ENCODE measurements around the gene LBP. TPM values are rescaled to one million over a fixed set of nuclear protein-coding genes. Genes with fewer than 3 reads are reported as not detected.

Gene LBP
- total and polyA plus RNA-seq, 10 of the 15 experiments (the other 5 are each of a cell fraction or from before 2014, with no cell fraction given): 0.04 to 0.10 TPM; not detected in 8

DNA sequence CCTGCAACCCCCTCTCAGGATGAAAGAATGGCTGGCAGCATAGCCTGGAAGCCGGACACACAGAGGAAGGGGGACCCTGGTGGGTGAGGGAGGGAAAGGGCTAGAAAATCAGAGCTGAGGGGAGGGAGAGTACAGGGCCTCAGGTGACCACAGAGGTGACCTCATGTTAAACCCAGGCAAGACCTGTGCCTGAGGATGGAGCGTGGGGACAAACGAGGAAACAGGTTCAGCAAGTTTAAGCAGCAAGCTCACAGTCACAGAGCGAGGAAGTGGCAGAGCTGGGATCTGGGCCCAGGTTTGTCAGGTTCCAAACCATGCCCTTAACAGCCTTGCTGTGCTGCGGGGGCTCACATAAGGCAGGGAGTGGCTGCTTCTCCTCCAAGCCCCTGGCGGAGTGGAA, 46.3 kb upstream of the LBP start (continued):
- TF ChIP-seq, protein P1, sequence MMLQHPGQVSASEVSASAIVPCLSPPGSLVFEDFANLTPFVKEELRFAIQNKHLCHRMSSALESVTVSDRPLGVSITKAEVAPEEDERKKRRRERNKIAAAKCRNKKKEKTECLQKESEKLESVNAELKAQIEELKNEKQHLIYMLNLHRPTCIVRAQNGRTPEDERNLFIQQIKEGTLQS (IDR thresholded peaks at IDR 0.05; ENCODE audit: borderline replicate concordance, extremely low read depth, low read depth, low read length): no peak
- TF ChIP-seq TAF1 (IDR thresholded peaks at IDR 0.05; ENCODE audit: borderline replicate concordance, low read depth, low read length): no peak

DNA sequence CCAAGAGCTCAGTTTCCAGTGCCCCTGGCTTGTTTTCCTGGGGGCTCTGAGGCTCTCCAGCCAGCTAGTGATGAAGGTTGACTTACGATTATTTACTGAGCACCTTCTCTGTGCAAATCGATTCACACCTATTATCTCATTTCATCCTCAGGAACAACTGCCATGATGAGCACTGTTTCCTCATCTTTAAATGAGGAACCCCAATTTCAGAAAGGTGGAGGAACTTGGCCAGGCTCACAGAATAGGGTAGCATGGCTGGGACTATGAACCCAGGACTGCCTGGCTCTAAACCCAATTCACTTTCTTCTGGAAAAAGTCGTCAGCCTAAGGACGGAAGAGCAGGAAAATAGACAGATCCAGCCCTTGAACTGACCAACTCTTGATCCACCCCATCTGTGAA, 45.8 kb upstream of the LBP start:
- Histone ChIP-seq H3K4me2 (ENCODE audit: control insufficient read depth, insufficient read depth) (no peak overlapping the region), H3K27me3 (replicated peaks in 1 of 2; ENCODE audit: control insufficient read depth in 2 of 2, insufficient read depth in 2 of 2, low read length in 1 of 2) (peaks cover 6 to 16% of the 10 kb centered on the region in 2 experiments), H3K27ac (ENCODE audit: control insufficient read depth, insufficient read depth) (no peak overlapping the region), H4K20me1 (ENCODE audit: control insufficient read depth, insufficient read depth) (no peaks in the 10 kb centered on the region), H3K9ac (ENCODE audit: control insufficient read depth, insufficient read depth, low read length) (no peak overlapping the region), H3K9me3 (replicated peaks; ENCODE audit: control insufficient read depth, insufficient read depth, low read length) (no peaks in the 10 kb centered on the region), H3K79me2 (ENCODE audit: control insufficient read depth, insufficient read depth, low read length) (no peaks in the 10 kb centered on the region), H2AFZ (ENCODE audit: control insufficient read depth, low read depth, low read length) (no peak overlapping the region), H3K36me3 (ENCODE audit: control insufficient read depth in 2 of 2, insufficient read depth in 2 of 2, low read length in 1 of 2) (no peaks in the 10 kb centered on the region), H3K4me3 (no peak overlapping the region), H3K4me1 (ENCODE audit: control insufficient read depth, insufficient read depth, low read length) (no peaks in the 10 kb centered on the region; the same call in 1 of the 2 replicates)
- POLR2A ChIA-PET: no interaction called here
- TF ChIP-seq CHD1 (IDR thresholded peaks at IDR 0.05; ENCODE audit: low read depth, low read length) (no peak), ATF7 (IDR thresholded peaks at IDR 0.05; ENCODE audit: low read depth) (no peak), RAD51 (IDR thresholded peaks at IDR 0.05) (no peak), RBBP5 (conservative IDR thresholded peaks at IDR 0.05) (no peak), MYC (IDR thresholded peaks at IDR 0.05; ENCODE audit: insufficient read depth, insufficient read length, insufficient replicate concordance, low read length, severe bottlenecking) (no peak), BACH1 (IDR thresholded peaks at IDR 0.05; ENCODE audit: borderline replicate concordance) (no peak), ZNF207 (IDR thresholded peaks at IDR 0.05; ENCODE audit: borderline replicate concordance) (no peak), ASH2L (IDR thresholded peaks at IDR 0.05; ENCODE audit: borderline replicate concordance, low read depth) (no peak), SRF (IDR thresholded peaks at IDR 0.05; ENCODE audit: low read depth in 2 of 2, low read length in 2 of 2) (no peak), IKZF2 (IDR thresholded peaks at IDR 0.05) (no peak), ZNF622 (IDR thresholded peaks at IDR 0.05) (no peak), ZBTB40 (IDR thresholded peaks at IDR 0.05; ENCODE audit: borderline replicate concordance) (no peak), CBX3 (IDR thresholded peaks at IDR 0.05; ENCODE audit: borderline replicate concordance, low read depth) (no peak)
- TF ChIP-seq, protein P2, sequence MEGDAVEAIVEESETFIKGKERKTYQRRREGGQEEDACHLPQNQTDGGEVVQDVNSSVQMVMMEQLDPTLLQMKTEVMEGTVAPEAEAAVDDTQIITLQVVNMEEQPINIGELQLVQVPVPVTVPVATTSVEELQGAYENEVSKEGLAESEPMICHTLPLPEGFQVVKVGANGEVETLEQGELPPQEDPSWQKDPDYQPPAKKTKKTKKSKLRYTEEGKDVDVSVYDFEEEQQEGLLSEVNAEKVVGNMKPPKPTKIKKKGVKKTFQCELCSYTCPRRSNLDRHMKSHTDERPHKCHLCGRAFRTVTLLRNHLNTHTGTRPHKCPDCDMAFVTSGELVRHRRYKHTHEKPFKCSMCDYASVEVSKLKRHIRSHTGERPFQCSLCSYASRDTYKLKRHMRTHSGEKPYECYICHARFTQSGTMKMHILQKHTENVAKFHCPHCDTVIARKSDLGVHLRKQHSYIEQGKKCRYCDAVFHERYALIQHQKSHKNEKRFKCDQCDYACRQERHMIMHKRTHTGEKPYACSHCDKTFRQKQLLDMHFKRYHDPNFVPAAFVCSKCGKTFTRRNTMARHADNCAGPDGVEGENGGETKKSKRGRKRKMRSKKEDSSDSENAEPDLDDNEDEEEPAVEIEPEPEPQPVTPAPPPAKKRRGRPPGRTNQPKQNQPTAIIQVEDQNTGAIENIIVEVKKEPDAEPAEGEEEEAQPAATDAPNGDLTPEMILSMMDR (IDR thresholded peaks at IDR 0.05 in 2 of 3, conservative IDR thresholded peaks at IDR 0.05 in 1 of 3; ENCODE audit: control insufficient read depth in 2 of 3, extremely low read depth in 1 of 3, insufficient read depth in 1 of 3, low read depth in 3 of 3, low read length in 3 of 3): no peak
- TF ChIP-seq, protein P3, sequence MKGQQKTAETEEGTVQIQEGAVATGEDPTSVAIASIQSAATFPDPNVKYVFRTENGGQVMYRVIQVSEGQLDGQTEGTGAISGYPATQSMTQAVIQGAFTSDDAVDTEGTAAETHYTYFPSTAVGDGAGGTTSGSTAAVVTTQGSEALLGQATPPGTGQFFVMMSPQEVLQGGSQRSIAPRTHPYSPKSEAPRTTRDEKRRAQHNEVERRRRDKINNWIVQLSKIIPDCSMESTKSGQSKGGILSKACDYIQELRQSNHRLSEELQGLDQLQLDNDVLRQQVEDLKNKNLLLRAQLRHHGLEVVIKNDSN (IDR thresholded peaks at IDR 0.05; ENCODE audit: borderline replicate concordance, extremely low read length, insufficient read depth, low read depth, low read length): no peak
- SMC1A ChIA-PET (ENCODE audit: uncharacterized antibody, unreplicated experiment): no interaction called here
- in situ Hi-C loops (cut with MboI) (no loop called here), intact Hi-C loops (cut with micrococcal nuclease; ENCODE audit: unreplicated experiment) (no loop called here)
- RAD21 ChIA-PET (ENCODE audit: unreplicated experiment): no interaction called here
- BruUV-seq (replicated peaks): no TSS peak
- WGBS (ENCODE audit: insufficient coverage, insufficient replicate concordance, low lambda C conversion rate, missing lambda C conversion rate): 25% methylated on average over 4 of the region's 4 CpGs
- FAIRE-seq: no peak
- CTCF ChIA-PET: no interaction called here
- ATAC-seq: no peak
- no peak for DNase-seq (ENCODE audit: low read depth, low spot score)

Data from GM12878 (cell line).